Measurements from ENCODE around the gene ZNF611.

- TF ChIP-seq POLR2AphosphoS5 (IDR thresholded peaks at IDR 0.05): no peak
- TF ChIP-seq CTCF (IDR thresholded peaks at IDR 0.05): no peak
- no peak for TF ChIP-seq POLR2A (IDR thresholded peaks at IDR 0.05)
Measured at GRCh38 chr19:52653161-52653560, 81.7 kb downstream of the ZNF611 start.
